ENCODE results near the gene SAG. TPM values are rescaled to one million over a fixed set of nuclear protein-coding genes. Genes with fewer than 3 reads are reported as not detected.

SAG gene
- total RNA-seq, 4 donors from 2014 or later, result 1.5 TPM; not detected in 3

- Histone ChIP-seq H3K4me3 (no peak overlapping the region), H3K27ac (no peak overlapping the region), H3K36me3 (peaks cover 0 to 100% of the 10 kb centered on the region in 2 donors), H3K4me1 (no peaks in the 10 kb centered on the region), H3K9me3 (no peaks in the 10 kb centered on the region), H3K27me3 (no peaks in the 10 kb centered on the region)
- WGBS, 2 donors (ENCODE audit: low coverage in 1 of 2), result 87 to 96% methylated on average over 3 to 4 of the region's 6 CpGs
- TF ChIP-seq EP300 (IDR thresholded peaks at IDR 0.05) (no peak), CTCF (IDR thresholded peaks at IDR 0.05) (no peak), POLR2A (IDR thresholded peaks at IDR 0.05) (no peak), POLR2AphosphoS5 (IDR thresholded peaks at IDR 0.05) (no peak)
- ATAC-seq, result no peak
Measured at GRCh38 chr2:233267516-233268245, 39.9 kb upstream of the SAG start.

DNA sequence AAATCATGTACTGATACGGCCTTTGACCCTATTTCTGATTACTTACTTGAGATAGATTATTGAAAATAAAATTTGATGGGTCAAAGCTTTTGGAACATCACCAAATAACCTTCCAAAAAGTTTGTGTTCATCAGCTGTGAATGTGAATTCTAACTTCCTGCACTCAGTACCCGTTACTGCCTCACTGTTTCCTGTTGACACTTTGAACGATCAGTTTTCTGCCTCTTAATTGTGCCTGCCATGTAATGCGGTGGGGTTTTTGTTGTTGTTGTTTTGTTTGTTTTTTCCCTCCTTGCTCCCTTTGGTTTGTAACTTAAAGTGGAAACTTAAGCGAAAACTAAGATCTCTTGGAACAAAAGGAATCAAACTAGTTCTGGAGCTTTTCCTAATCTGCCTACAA lies 37.2 kb upstream of the SAG start:
- no peaks in the 10 kb centered on the region for H3K4me1 ChIP-seq
- peaks cover 19 to 100% of the 10 kb centered on the region in 2 donors for H3K36me3 ChIP-seq
- no peak for TF ChIP-seq POLR2AphosphoS5 (IDR thresholded peaks at IDR 0.05)
- TF ChIP-seq CTCF (IDR thresholded peaks at IDR 0.05), result no peak
- TF ChIP-seq POLR2A (IDR thresholded peaks at IDR 0.05), result no peak
- TF ChIP-seq EP300 (IDR thresholded peaks at IDR 0.05), result no peak
- H3K27me3 ChIP-seq, result no peaks in the 10 kb centered on the region
- no peaks in the 10 kb centered on the region for H3K9me3 ChIP-seq
- WGBS, 2 donors (ENCODE audit: low coverage in 1 of 2), result 78 to 83% methylated on average over 5 of the region's 5 CpGs
- H3K4me3 ChIP-seq, result no peak overlapping the region
- H3K27ac ChIP-seq, result no peak overlapping the region
- no peak for ATAC-seq

DNA sequence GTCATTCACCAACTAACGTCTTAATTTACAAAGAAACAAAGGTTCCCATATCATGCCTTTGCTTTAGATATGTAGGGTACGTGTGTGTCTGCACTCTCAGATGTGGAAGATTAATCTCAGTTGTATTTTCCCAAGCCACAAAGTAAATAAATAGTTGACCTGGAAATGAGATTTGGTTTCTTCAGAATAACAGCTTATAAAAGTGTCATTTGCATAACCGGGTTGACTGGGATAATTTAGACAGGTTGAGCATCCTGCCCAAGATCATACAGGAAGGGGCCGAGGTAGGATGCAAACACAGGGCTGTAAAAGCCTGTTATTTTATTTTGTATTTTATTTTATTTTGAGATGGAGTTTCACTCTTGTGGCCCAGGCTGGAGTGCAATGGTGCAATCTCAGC lies 36.7 kb upstream of the SAG start:
- H3K9me3 ChIP-seq, result no peaks in the 10 kb centered on the region
- ATAC-seq, result no peak
- no peaks in the 10 kb centered on the region for H3K27me3 ChIP-seq
- no peaks in the 10 kb centered on the region for H3K4me1 ChIP-seq
- H3K4me3 ChIP-seq, result no peak overlapping the region
- peaks cover 19 to 100% of the 10 kb centered on the region in 2 donors for H3K36me3 ChIP-seq
- H3K27ac ChIP-seq, result no peak overlapping the region
- TF ChIP-seq CTCF (IDR thresholded peaks at IDR 0.05), result no peak
- TF ChIP-seq EP300 (IDR thresholded peaks at IDR 0.05), result no peak
- TF ChIP-seq POLR2A (IDR thresholded peaks at IDR 0.05), result no peak
- no peak for TF ChIP-seq POLR2AphosphoS5 (IDR thresholded peaks at IDR 0.05)
- WGBS, 2 donors (ENCODE audit: low coverage in 1 of 2), result 86 to 88% methylated on average over 4 of the region's 4 CpGs

DNA sequence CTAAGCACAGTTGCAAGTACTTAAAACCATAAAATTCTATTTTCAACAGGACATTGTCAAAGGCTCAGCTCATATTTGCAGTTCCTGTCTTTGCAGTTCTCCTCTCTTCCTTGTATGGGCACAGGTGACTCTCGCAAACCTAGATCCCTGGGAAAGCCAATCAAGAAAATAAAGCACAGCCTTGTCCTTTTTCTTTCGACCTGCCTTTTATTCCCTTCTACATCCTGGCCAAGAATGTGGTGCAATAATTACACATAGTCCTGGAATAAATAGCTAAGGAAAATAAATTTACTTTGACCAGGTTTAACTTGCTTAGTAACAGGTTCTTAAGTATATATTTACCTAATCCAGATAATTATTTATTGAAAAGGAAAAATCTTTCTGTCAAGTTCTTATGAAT lies 35.9 kb upstream of the SAG start:
- 69 to 80% methylated on average over 2 of the region's 2 CpGs for WGBS, 2 donors (ENCODE audit: low coverage in 1 of 2)
- Histone ChIP-seq H3K4me1 (no peaks in the 10 kb centered on the region), H3K4me3 (no peak overlapping the region), H3K36me3 (peaks cover 19 to 100% of the 10 kb centered on the region in 2 donors), H3K9me3 (no peaks in the 10 kb centered on the region), H3K27me3 (no peaks in the 10 kb centered on the region), H3K27ac (no peak overlapping the region)
- TF ChIP-seq POLR2AphosphoS5 (IDR thresholded peaks at IDR 0.05), result no peak
- no peak for TF ChIP-seq CTCF (IDR thresholded peaks at IDR 0.05)
- no peak for TF ChIP-seq POLR2A (IDR thresholded peaks at IDR 0.05)
- TF ChIP-seq EP300 (IDR thresholded peaks at IDR 0.05), result no peak
- no peak for ATAC-seq

- Histone ChIP-seq H3K27me3 (no peaks in the 10 kb centered on the region), H3K4me1 (no peaks in the 10 kb centered on the region), H3K4me3 (no peak overlapping the region), H3K27ac (no peak overlapping the region), H3K9me3 (no peaks in the 10 kb centered on the region), H3K36me3 (peaks cover 19 to 100% of the 10 kb centered on the region in 2 donors)
- no peak for ATAC-seq
- WGBS, 2 donors (ENCODE audit: low coverage in 1 of 2), result 98 to 100% methylated on average over 3 to 5 of the region's 6 CpGs
- TF ChIP-seq CTCF (IDR thresholded peaks at IDR 0.05) (no peak), EP300 (IDR thresholded peaks at IDR 0.05) (no peak), POLR2AphosphoS5 (IDR thresholded peaks at IDR 0.05) (no peak), POLR2A (IDR thresholded peaks at IDR 0.05) (no peak)
Measured at GRCh38 chr2:233273120-233273519, 34.5 kb upstream of the SAG start.

Data from gastroesophageal sphincter (tissue), 4 donors.